GM12875 (cell line): ENCODE measurements around the gene CENPVL2.
"Not testable (repeated sequence)": the region's sequence is repeated elsewhere in the genome, so short reads cannot be mapped to it uniquely, and the experiment has no call there.

ENCODE experiments used
- H3K4me3 ChIP-seq: one replicate; pipeline ENCODE4 v1.5.1; 2011; ENCODE audit warnings: low read depth, low read length, control low read depth
- TF ChIP-seq, protein P1 (sequence below): IDR thresholded peaks from 2 replicates; pipeline ENCODE4 v1.5.1; 2011; ENCODE audit warnings: low read depth, mild to moderate bottlenecking, control low read depth, inconsistent platforms, low read length, moderate library complexity, borderline replicate concordance; ENCODE audit not compliant: insufficient read depth

Gene CENPVL2

DNA sequence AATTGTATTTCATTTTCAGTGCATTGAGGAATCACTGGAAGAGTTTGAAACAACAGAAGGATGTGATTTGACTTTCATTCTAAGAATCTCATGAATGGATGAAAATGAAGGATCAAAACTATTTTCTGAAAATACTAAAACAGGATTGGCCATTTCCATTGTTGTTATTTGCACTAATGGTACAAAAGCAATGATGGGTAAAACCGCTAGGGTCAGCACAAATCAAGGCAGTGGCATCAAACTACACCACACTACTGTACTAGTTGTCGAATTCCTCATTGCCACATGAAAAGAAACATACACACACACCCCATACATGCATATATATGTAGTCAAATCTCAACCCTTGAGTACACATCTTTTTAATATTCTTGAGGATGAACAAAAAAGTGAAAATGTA, 39.3 kb downstream of the CENPVL2 start:
- TF ChIP-seq, protein P1, sequence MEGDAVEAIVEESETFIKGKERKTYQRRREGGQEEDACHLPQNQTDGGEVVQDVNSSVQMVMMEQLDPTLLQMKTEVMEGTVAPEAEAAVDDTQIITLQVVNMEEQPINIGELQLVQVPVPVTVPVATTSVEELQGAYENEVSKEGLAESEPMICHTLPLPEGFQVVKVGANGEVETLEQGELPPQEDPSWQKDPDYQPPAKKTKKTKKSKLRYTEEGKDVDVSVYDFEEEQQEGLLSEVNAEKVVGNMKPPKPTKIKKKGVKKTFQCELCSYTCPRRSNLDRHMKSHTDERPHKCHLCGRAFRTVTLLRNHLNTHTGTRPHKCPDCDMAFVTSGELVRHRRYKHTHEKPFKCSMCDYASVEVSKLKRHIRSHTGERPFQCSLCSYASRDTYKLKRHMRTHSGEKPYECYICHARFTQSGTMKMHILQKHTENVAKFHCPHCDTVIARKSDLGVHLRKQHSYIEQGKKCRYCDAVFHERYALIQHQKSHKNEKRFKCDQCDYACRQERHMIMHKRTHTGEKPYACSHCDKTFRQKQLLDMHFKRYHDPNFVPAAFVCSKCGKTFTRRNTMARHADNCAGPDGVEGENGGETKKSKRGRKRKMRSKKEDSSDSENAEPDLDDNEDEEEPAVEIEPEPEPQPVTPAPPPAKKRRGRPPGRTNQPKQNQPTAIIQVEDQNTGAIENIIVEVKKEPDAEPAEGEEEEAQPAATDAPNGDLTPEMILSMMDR: no peak

DNA sequence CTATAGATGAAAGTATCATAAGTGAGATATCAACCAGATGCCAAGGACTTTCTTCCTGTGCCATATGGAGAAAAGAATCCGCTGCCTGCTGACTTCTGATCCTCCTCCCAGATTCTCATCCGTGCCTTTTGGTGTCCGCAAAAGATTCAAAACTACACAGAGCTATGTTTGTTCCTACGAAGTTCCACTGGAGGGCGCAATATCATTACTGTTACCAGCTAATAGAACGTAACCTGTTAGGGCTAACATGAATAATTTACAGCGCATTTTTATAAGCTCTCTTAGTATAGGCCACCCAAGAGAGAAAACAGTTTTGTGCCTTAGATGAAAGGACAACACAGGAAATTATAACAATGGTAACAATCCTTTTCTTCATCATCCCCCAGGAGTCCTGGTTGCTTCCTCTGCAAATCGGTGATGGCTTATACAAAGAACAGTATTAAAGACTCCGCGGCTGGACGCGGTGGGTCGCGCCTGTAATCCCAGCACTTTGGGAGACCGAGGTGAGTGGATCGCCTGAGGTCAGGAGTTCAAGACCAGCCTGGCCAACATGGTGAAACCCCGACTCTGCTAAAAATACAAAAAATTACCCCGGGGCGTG, 41.1 kb downstream of the CENPVL2 start:
- no peak overlapping the region for H3K4me3 ChIP-seq
- TF ChIP-seq, protein P1: peak; percentile 22; the same call in 1 of the 2 replicates

More for the DNA sequence above, 39.3 kb downstream of the CENPVL2 start:
- no peak overlapping the region for H3K4me3 ChIP-seq

DNA sequence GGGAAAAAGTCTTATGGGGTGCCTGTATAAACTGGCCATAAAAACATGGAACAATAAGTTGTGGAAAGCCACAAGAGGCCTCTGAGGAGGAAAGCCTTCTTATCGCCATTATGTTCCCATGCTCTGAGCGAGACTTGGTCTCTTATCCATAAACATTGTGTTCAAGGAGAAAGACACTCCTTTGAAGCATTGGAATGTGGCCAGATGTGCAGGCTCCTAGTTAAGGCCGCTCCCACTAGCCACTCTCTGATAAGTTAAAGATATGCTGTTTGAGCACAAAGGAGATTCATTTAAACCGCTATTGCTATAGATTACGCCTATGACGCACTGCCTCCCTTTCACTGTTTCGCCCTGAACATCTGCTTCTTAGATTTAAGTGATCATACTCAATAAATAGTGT, 46.1 kb downstream of the CENPVL2 start:
- not testable (repeated sequence) for H3K4me3 ChIP-seq
